Upper lobe of left lung (tissue), 4 donors: ENCODE measurements around the gene FAM229A.

ENCODE experiments used
- CTCF ChIP-seq, 6 experiments: fragments of 450-650 bp in 4 of 6; fragments of 200-600 bp in 2 of 6; sonication (generic) in 2 of 6; IDR thresholded peaks; one replicate each; pipeline ENCODE4 v1.5.1; 2016 to 2019; ENCODE audit warnings: antibody characterized with exemption in 6 of 6
- EP300 ChIP-seq, 4 donors: sonication (generic); formaldehyde crosslinking; IDR thresholded peaks; one replicate each; pipeline ENCODE4 v1.5.1; 2017; ENCODE audit warnings: antibody characterized with exemption in 4 of 4, control low read depth in 2 of 4
- POLR2AphosphoS5 ChIP-seq, 2 donors: sonication (generic); formaldehyde crosslinking; IDR thresholded peaks; one replicate each; pipeline ENCODE4 v1.5.1; 2017; ENCODE audit warnings: antibody characterized with exemption in 2 of 2

GRCh38 chr1:32372149-32372756 is 10.0 kb upstream of the FAM229A start:
- TF ChIP-seq CTCF (IDR thresholded peaks at IDR 0.05) (no peak), POLR2AphosphoS5 (IDR thresholded peaks at IDR 0.05) (no peak), EP300 (IDR thresholded peaks at IDR 0.05) (no peak)
